ENCODE results near the gene FASTK. TPM values are rescaled to one million over a fixed set of nuclear protein-coding genes. Genes with fewer than 3 reads are reported as not detected.

The FASTK gene
- total and polyA plus RNA-seq, 2 donors (not counting 3 experiments of a cell fraction or from before 2014, with no cell fraction given), result 73.3 to 113 TPM

GRCh38 chr7:151101621-151102396, 21.2 kb upstream of the FASTK start:
- CTCF ChIA-PET, result interaction anchor here (1.1 kb wide), 1 partner anchor 9 kb away, joined by 3 read pairs; no protein-coding TSS in a partner anchor
- intact Hi-C loops (cut with micrococcal nuclease) (no loop called here), dilution Hi-C loops (cut with MboI; ENCODE audit: extremely low pct_ligation_motif_present, low sequenced_read_pairs) (no loop called here)
- H2AFZ ChIP-seq (ENCODE audit: low read depth, low read length), result no peak overlapping the region
- FAIRE-seq (no peak), DNase-seq (ENCODE audit: low read depth, low spot score) (no peak)
- no peaks in the 10 kb centered on the region for H3K36me3 ChIP-seq (ENCODE audit: control insufficient read depth in 2 of 2, extremely low read depth in 1 of 2, insufficient read depth in 2 of 2, low read length in 2 of 2)
- H3K4me1 ChIP-seq (ENCODE audit: control insufficient read depth, extremely low read depth, insufficient read depth, low read length), result peaks cover 17% of the 10 kb centered on the region
- H4K20me1 ChIP-seq (replicated peaks; ENCODE audit: control insufficient read depth, extremely low read depth, insufficient read depth, low read length), result no peaks in the 10 kb centered on the region
- H3K27ac ChIP-seq (ENCODE audit: insufficient read depth, low read depth, low read length), result no peak overlapping the region
- BruUV-seq (replicated peaks), result no TSS peak
- H3K4me3 ChIP-seq (replicated peaks in 1 of 3; ENCODE audit: insufficient read depth in 1 of 3, low read depth in 1 of 3, low read length in 3 of 3), result no peak overlapping the region
- POLR2A ChIA-PET, result no interaction called here
- TF ChIP-seq MYC (IDR thresholded peaks at IDR 0.05; ENCODE audit: low read depth, low read length) (no peak), POLR2AphosphoS5 (IDR thresholded peaks at IDR 0.05; ENCODE audit: insufficient read depth, low read depth, low read length) (no peak), JUN (IDR thresholded peaks at IDR 0.05; ENCODE audit: borderline replicate concordance, insufficient read depth, insufficient read length, low read depth) (no peak), CTCF (IDR thresholded peaks at IDR 0.05; ENCODE audit: extremely low read depth in 1 of 2, insufficient read depth in 1 of 2, low read depth in 1 of 2, low read length in 2 of 2) (no peak), GATA2 (IDR thresholded peaks at IDR 0.05; ENCODE audit: insufficient read depth, insufficient read length, low read depth, low read length) (no peak), MAX (IDR thresholded peaks at IDR 0.05; ENCODE audit: insufficient read depth, insufficient read length) (no peak)
- peaks cover 87% of the 10 kb centered on the region for H3K79me2 ChIP-seq (ENCODE audit: control insufficient read depth, insufficient read depth, low read length)
- no peak overlapping the region for H3K9ac ChIP-seq (replicated peaks; ENCODE audit: extremely low read depth, insufficient read depth, low read length)
- H3K9me1 ChIP-seq (replicated peaks; ENCODE audit: control insufficient read depth, extremely low read depth, insufficient read depth, low read length), result no peaks in the 10 kb centered on the region
- no peak overlapping the region for H3K4me2 ChIP-seq (ENCODE audit: insufficient read depth, low read length)
- H3K9me3 ChIP-seq (replicated peaks; ENCODE audit: control insufficient read depth, insufficient read depth, low read length), result no peaks in the 10 kb centered on the region
- no peaks in the 10 kb centered on the region for H3K27me3 ChIP-seq (ENCODE audit: control insufficient read depth in 2 of 2, insufficient read depth in 2 of 2, low read length in 2 of 2)
